K562 treated with DMSO at 1 percent for 4 hours (cell line): ENCODE data around the gene CDRT4. TPM values are rescaled to one million over a fixed set of nuclear protein-coding genes. Genes with fewer than 3 reads are reported as not detected.

Experiments
- total RNA-seq: library from RNA; unstranded; fragments of 300-600 nt; gene quantifications from 2 replicates; pipeline ENCODE4 v1.2.3, GENCODE V29; 2022; ENCODE audit not compliant: insufficient read depth

Gene CDRT4
- 4.4 and 9.0 TPM in 2 replicates for total RNA-seq

DNA sequence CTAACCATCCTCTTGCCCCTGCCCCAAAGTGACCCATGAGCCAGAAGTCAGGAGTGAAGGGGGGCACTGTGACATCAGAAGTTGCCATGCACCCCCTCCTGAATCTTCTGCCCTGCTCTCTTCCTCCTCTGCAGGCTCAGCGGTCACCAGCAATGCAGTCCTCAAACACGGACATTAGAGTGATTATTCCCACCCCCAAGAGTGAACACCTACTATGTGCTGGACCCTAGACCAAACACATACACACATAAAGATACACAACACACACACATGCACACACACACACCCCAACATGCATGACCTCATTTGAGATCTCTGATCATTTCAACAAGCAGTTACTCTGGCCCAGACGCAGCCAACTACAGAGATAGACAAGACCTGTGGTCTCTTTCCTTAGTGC, at the start of gene CDRT4:
TSS of gene CDRT4 (minus strand) at position 30 of the 400 bp plus-strand sequence. CDS start 27,383 bp downstream, outside the sequence.

Other genes with a start within 250 kb of the CDRT4 start
- 13.9 and 14.4 TPM in 2 replicates for gene PMP22, start 202.3 kb downstream of the CDRT4 start, total RNA-seq
- not detected in 2 replicates for gene TEKT3, start 126.0 kb downstream of the CDRT4 start, total RNA-seq
- 4.9 and 8.2 TPM in 2 replicates for gene TVP23C, start 95.9 kb upstream of the CDRT4 start, total RNA-seq
- gene FBXW10B, start 152.1 kb upstream of the CDRT4 start, total RNA-seq: not detected in 2 replicates
- gene TRIM16, start 216.7 kb upstream of the CDRT4 start, total RNA-seq: 6.3 and 8.9 TPM in 2 replicates
- 4.4 and 5.7 TPM in 2 replicates for gene ZNF286A, start 232.1 kb upstream of the CDRT4 start, total RNA-seq